ENCODE measurements around the gene ERVFRD-1. TPM values are rescaled to one million over a fixed set of nuclear protein-coding genes. Genes with fewer than 3 reads are reported as not detected.

Gene ERVFRD-1
- total and polyA plus RNA-seq, 2 of the 13 experiments (the other 11 are each of a cell fraction or from before 2014, with no cell fraction given) = not detected

- no peaks in the 10 kb centered on the region for H3K27me3 ChIP-seq (ENCODE audit: control insufficient read depth in 1 of 2, insufficient read depth in 2 of 2, low read length in 2 of 2)
- H3K9me3 ChIP-seq (ENCODE audit: low read length) = no peaks in the 10 kb centered on the region
- 96% methylated on average over 8 of the region's 8 CpGs for WGBS (ENCODE audit: low lambda C conversion rate)
- ATAC-seq = no peak
- no peak for FAIRE-seq
- intact Hi-C loops (cut with micrococcal nuclease; ENCODE audit: unreplicated experiment) = loop anchor here (5.0 to 10.0 kb wide), 4 partner anchors 50 to 188 kb away; partner anchors contain the start of genes NEDD9 and SMIM13
- POLR2A ChIA-PET = no interaction called here
- peaks cover 16% of the 10 kb centered on the region for H3K4me1 ChIP-seq (ENCODE audit: insufficient read depth, low read length)
- H4K20me1 ChIP-seq (ENCODE audit: insufficient read depth, low read length) = no peaks in the 10 kb centered on the region
- CTCF ChIA-PET (ENCODE audit: low intra/inter-chr PET ratio, low total read pairs) = no interaction called here
- no TSS peak for BruUV-seq (replicated peaks)
- in situ Hi-C loops (cut with HindIII; ENCODE audit: extremely low pct_ligation_motif_present, low pct_unique_long_range_greater_than_20kb) = loop anchor here (5.0 kb wide), 2 partner anchors 355 to 430 kb away; no protein-coding TSS in a partner anchor
- no peaks in the 10 kb centered on the region for H3K79me2 ChIP-seq (ENCODE audit: insufficient read depth, low read length)
- H3K9ac ChIP-seq (ENCODE audit: insufficient read depth, low read depth, low read length) = no peak overlapping the region
- TF ChIP-seq NFIC (IDR thresholded peaks at IDR 0.05; ENCODE audit: low read length) = no peak
- TF ChIP-seq ZNF354B (CRISPR knock-in tag; IDR thresholded peaks at IDR 0.05) = no peak
- no peak for TF ChIP-seq ZKSCAN8 (CRISPR knock-in tag; IDR thresholded peaks at IDR 0.05; ENCODE audit: borderline replicate concordance)
- TF ChIP-seq ELF1 (CRISPR knock-in tag; IDR thresholded peaks at IDR 0.05) = no peak
- TF ChIP-seq TOPORS (CRISPR knock-in tag; IDR thresholded peaks at IDR 0.05) = no peak
- H2AFZ ChIP-seq (ENCODE audit: low read length) = no peak overlapping the region
- no peak for DNase-seq (ENCODE audit: low spot score)
- H3K27ac ChIP-seq (ENCODE audit: extremely low read length, insufficient read depth, low read length) = no peak overlapping the region
- H3K36me3 ChIP-seq (replicated peaks in 1 of 2; ENCODE audit: control insufficient read depth in 1 of 2, insufficient read depth in 2 of 2, low read length in 2 of 2) = no peaks in the 10 kb centered on the region
- H3K4me2 ChIP-seq (ENCODE audit: low read depth, low read length) = no peak overlapping the region
- no peak overlapping the region for H3K4me3 ChIP-seq (replicated peaks in 1 of 3; ENCODE audit: insufficient read depth in 1 of 3, low read depth in 2 of 3, low read length in 3 of 3)
Observed at GRCh38 chr6:11142296-11143027, 30.9 kb upstream of the ERVFRD-1 start.

GRCh38 chr6:11141295-11141694 lies 29.8 kb upstream of the ERVFRD-1 start:
- Histone ChIP-seq H3K9me3 (ENCODE audit: low read length) (no peaks in the 10 kb centered on the region), H3K79me2 (ENCODE audit: insufficient read depth, low read length) (no peaks in the 10 kb centered on the region), H3K9ac (ENCODE audit: insufficient read depth, low read depth, low read length) (no peak overlapping the region), H3K36me3 (replicated peaks in 1 of 2; ENCODE audit: control insufficient read depth in 1 of 2, insufficient read depth in 2 of 2, low read length in 2 of 2) (no peaks in the 10 kb centered on the region), H3K4me2 (ENCODE audit: low read depth, low read length) (no peak overlapping the region), H4K20me1 (ENCODE audit: insufficient read depth, low read length) (no peaks in the 10 kb centered on the region), H3K4me3 (replicated peaks in 1 of 3; ENCODE audit: insufficient read depth in 1 of 3, low read depth in 2 of 3, low read length in 3 of 3) (no peak overlapping the region), H3K4me1 (ENCODE audit: insufficient read depth, low read length) (peaks cover 16% of the 10 kb centered on the region), H2AFZ (ENCODE audit: low read length) (no peak overlapping the region), H3K27me3 (ENCODE audit: control insufficient read depth in 1 of 2, insufficient read depth in 2 of 2, low read length in 2 of 2) (no peaks in the 10 kb centered on the region), H3K27ac (ENCODE audit: extremely low read length, insufficient read depth, low read length) (no peak overlapping the region)
- in situ Hi-C loops (cut with HindIII; ENCODE audit: extremely low pct_ligation_motif_present, low pct_unique_long_range_greater_than_20kb) = loop anchor here (5.0 kb wide), 2 partner anchors 356 to 431 kb away; no protein-coding TSS in a partner anchor
- CTCF ChIA-PET (ENCODE audit: low intra/inter-chr PET ratio, low total read pairs) = interaction anchor here (0.6 kb wide), 1 partner anchor 355 kb away, joined by 3 read pairs; no protein-coding TSS in a partner anchor
- WGBS (ENCODE audit: low lambda C conversion rate) = 86% methylated on average over 3 of the region's 3 CpGs
- DNase-seq (ENCODE audit: low spot score) (no peak), FAIRE-seq (no peak), ATAC-seq (no peak)
- no peak for TF ChIP-seq ZBTB39 (CRISPR knock-in tag; IDR thresholded peaks at IDR 0.05)
- peak; percentile 65 for TF ChIP-seq ZBTB33 (CRISPR knock-in tag; IDR thresholded peaks at IDR 0.05)
- no TSS peak for BruUV-seq (replicated peaks)
- POLR2A ChIA-PET = no interaction called here
- intact Hi-C loops (cut with micrococcal nuclease; ENCODE audit: unreplicated experiment) = loop anchor here (5.0 to 10.0 kb wide), 4 partner anchors 49 to 186 kb away; partner anchors contain the start of genes NEDD9 and SMIM13

Data from HepG2 (cell line).